ENCODE measurements around the gene MAN1A2. TPM values are rescaled to one million over a fixed set of nuclear protein-coding genes. Genes with fewer than 3 reads are reported as not detected.

The MAN1A2 gene
- total RNA-seq, 1 donor from 2014 or later, result 23.3 TPM

DNA sequence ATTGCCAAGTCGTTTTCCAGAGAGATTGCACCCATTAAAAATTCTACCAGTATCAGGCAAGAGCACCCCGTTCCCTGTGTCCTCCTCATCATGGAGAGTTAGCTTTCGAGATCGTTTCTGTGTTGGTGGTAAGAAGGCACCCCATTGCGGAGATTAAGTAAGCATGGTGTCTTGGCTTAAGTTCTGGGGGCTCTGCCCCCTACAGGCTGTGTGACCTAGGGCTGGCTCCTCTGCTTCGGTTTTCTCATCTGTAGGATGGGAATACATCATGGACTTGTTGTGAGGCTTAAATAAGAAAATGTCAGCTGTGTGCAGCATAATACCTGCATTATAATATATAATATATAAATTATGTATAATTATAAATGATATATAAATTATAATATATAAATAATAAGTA is 201.8 kb downstream of the MAN1A2 start:
- Histone ChIP-seq H3K36me3 (no peaks in the 10 kb centered on the region), H3K9me3 (replicated peaks) (no peaks in the 10 kb centered on the region), H3K27ac (replicated peaks) (no peak overlapping the region), H3K4me1 (no peaks in the 10 kb centered on the region), H3K27me3 (ENCODE audit: low read depth) (no peaks in the 10 kb centered on the region), H3K4me3 (no peak overlapping the region)
- no peak for DNase-seq
- intact Hi-C loops (cut with micrococcal nuclease), result no loop called here
- TF ChIP-seq, protein P1, sequence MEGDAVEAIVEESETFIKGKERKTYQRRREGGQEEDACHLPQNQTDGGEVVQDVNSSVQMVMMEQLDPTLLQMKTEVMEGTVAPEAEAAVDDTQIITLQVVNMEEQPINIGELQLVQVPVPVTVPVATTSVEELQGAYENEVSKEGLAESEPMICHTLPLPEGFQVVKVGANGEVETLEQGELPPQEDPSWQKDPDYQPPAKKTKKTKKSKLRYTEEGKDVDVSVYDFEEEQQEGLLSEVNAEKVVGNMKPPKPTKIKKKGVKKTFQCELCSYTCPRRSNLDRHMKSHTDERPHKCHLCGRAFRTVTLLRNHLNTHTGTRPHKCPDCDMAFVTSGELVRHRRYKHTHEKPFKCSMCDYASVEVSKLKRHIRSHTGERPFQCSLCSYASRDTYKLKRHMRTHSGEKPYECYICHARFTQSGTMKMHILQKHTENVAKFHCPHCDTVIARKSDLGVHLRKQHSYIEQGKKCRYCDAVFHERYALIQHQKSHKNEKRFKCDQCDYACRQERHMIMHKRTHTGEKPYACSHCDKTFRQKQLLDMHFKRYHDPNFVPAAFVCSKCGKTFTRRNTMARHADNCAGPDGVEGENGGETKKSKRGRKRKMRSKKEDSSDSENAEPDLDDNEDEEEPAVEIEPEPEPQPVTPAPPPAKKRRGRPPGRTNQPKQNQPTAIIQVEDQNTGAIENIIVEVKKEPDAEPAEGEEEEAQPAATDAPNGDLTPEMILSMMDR (IDR thresholded peaks at IDR 0.05; ENCODE audit: borderline replicate concordance), result no peak

DNA sequence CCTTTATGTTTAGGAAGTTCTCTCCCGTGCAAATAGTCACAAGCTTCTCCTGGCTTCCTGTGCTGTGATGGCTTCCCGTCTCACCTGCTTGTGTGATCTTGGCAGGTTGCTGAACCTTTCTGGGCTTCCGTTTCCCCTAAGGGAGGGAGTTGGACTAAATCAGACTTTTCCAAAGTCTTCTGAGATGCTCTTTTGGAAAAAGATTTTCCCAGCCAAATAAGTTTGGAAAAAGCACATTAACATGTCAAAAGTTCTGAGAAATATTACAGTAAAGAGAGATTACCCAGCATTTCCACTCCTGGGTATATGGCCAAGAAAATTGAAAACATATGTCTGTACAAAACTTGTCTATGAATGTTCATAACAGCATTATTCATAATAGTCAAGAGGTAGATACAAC is 202.6 kb downstream of the MAN1A2 start:
- Histone ChIP-seq H3K27ac (replicated peaks) (no peak overlapping the region), H3K4me3 (no peak overlapping the region), H3K27me3 (ENCODE audit: low read depth) (no peaks in the 10 kb centered on the region), H3K4me1 (no peaks in the 10 kb centered on the region), H3K36me3 (no peaks in the 10 kb centered on the region), H3K9me3 (replicated peaks) (no peaks in the 10 kb centered on the region)
- intact Hi-C loops (cut with micrococcal nuclease), result no loop called here
- no peak for DNase-seq
- TF ChIP-seq, protein P1 (IDR thresholded peaks at IDR 0.05; ENCODE audit: borderline replicate concordance), result no peak

DNA sequence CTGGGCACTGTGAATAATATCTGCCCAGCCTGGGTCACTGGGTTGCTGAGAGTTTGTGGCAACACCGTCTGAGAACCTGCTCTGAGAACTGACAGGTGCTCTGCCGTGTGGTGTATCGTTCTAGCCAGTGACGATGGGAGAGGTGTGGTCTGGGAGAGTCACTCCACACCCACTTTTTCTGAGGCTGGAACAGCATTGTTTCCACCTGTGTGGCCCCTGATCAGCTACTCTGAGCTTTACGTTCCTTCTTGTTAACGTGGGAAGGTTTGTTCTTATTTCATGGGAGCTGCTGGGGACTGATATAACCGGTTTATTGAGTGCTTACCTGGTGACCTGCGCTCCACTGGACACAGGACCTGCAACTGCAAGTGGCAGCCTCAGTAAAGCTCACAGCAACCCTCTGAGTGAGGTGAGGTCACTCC is 203.8 kb downstream of the MAN1A2 start:
- no peak overlapping the region for H3K27ac ChIP-seq (replicated peaks)
- H3K9me3 ChIP-seq (replicated peaks), result no peaks in the 10 kb centered on the region
- H3K36me3 ChIP-seq, result no peaks in the 10 kb centered on the region
- DNase-seq, result no peak
- intact Hi-C loops (cut with micrococcal nuclease), result no loop called here
- TF ChIP-seq, protein P1 (IDR thresholded peaks at IDR 0.05; ENCODE audit: borderline replicate concordance), result no peak
- no peaks in the 10 kb centered on the region for H3K27me3 ChIP-seq (ENCODE audit: low read depth)
- H3K4me3 ChIP-seq, result no peak overlapping the region
- no peaks in the 10 kb centered on the region for H3K4me1 ChIP-seq

DNA sequence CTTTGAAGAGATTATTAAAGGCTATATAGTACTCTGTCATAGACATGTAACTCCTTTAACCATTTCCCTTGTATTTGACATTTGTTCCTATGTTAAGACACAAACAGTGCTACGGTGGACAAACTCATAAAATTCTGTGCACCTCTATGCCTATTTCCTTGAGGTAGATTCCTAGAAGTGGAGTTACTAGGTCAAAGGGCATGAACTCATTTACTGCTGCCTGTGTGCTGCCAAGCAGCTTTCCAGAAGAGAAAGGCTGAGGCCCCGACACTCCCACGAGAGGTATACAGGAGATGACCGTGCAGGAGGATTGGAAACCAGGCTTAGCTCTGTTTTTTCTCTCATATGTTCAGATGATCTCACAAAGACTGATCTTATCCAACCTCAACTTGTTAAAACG is 204.2 kb downstream of the MAN1A2 start:
- no peak overlapping the region for H3K4me3 ChIP-seq
- no peaks in the 10 kb centered on the region for H3K36me3 ChIP-seq
- H3K4me1 ChIP-seq, result no peaks in the 10 kb centered on the region
- H3K27ac ChIP-seq (replicated peaks), result no peak overlapping the region
- no peaks in the 10 kb centered on the region for H3K9me3 ChIP-seq (replicated peaks)
- DNase-seq, result no peak
- TF ChIP-seq, protein P1 (IDR thresholded peaks at IDR 0.05; ENCODE audit: borderline replicate concordance), result no peak
- H3K27me3 ChIP-seq (ENCODE audit: low read depth), result no peaks in the 10 kb centered on the region
- intact Hi-C loops (cut with micrococcal nuclease), result no loop called here

DNA sequence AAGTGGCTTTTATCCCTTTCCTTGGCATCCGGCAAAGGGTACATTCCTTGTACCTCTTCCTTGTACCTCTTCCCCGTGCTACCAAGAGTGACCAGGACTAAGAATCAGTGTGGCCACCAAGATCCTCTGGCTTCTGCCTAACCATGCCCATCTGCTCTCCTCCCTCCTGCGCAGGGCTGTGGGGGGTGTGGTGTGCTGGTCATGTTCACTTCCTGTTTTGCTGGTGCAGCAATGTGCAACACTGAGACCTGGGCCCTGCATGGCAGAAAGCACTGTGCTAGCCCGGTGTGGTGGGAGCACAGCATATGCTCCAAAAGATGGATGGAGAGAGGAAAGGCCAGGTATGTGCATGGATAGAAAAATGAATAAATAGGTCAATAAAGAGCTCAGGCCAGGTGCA is 205.3 kb downstream of the MAN1A2 start:
- Histone ChIP-seq H3K4me3 (no peak overlapping the region), H3K27ac (replicated peaks) (no peak overlapping the region), H3K36me3 (no peaks in the 10 kb centered on the region), H3K27me3 (ENCODE audit: low read depth) (no peaks in the 10 kb centered on the region), H3K4me1 (no peaks in the 10 kb centered on the region), H3K9me3 (replicated peaks) (no peaks in the 10 kb centered on the region)
- TF ChIP-seq, protein P1 (IDR thresholded peaks at IDR 0.05; ENCODE audit: borderline replicate concordance), result no peak
- intact Hi-C loops (cut with micrococcal nuclease), result no loop called here
- DNase-seq, result no peak

All from left ventricle myocardium inferior (tissue), 1 donor.